ENCODE results near the gene TMEM164.

GRCh38 chrX:110118530-110118929, 115.6 kb downstream of the TMEM164 start:
- TF ChIP-seq CTCF (IDR thresholded peaks at IDR 0.05; ENCODE audit: insufficient read depth, low read depth, low read length) = no peak
- no peak for TF ChIP-seq EZH2 (IDR thresholded peaks at IDR 0.05; ENCODE audit: insufficient read depth, low read length)
